ENCODE measurements around the gene VAV2. TPM values are rescaled to one million over a fixed set of nuclear protein-coding genes. Genes with fewer than 3 reads are reported as not detected.

VAV2 gene
- polyA plus RNA-seq, 1 of the 3 experiments (the other 2 are of a cell fraction) = 14.9 TPM

DNA sequence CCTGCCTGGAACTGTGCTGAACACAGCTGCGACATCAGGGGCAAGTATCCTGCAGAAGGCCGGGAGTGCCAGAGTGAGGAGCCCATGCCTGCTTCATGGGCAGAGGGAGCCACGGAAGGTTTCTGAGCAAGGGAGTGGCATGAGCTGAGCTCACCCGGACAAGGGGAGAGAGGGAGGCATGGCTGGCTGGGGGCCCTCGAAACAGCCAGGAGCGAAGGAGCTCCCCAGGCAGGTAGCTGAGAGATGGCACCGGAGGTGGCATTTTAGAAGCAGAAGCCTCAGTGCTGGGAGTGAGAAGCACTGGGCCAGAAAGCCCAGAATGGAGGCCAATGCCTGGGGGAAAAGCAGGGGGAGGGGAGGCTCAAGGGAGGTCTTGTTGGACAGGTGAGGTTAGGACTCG lies 197.1 kb downstream of the VAV2 start:
- Histone ChIP-seq H3K79me2 (ENCODE audit: insufficient read depth) (no peaks in the 10 kb centered on the region), H3K4me3 (ENCODE audit: low read depth in 2 of 2, low read length in 1 of 2) (no peak overlapping the region), H3K4me2 (no peak overlapping the region), H3K9me3 (no peaks in the 10 kb centered on the region), H3K9ac (no peak overlapping the region), H3K36me3 (replicated peaks in 1 of 2; ENCODE audit: control insufficient read depth in 1 of 2, insufficient read depth in 2 of 2, low read length in 1 of 2) (peaks cover 0 to 24% of the 10 kb centered on the region in 2 experiments), H3K27me3 (ENCODE audit: insufficient read depth) (no peaks in the 10 kb centered on the region), H3K9me2 (no peaks in the 10 kb centered on the region), H2AFZ (ENCODE audit: low read depth) (no peak overlapping the region), H3K27ac (ENCODE audit: low read depth in 2 of 2, low read length in 1 of 2) (no peak overlapping the region), H3K4me1 (ENCODE audit: control insufficient read depth in 1 of 2, insufficient read depth in 2 of 2, low read depth in 1 of 2, low read length in 1 of 2) (peaks cover 0 to 7% of the 10 kb centered on the region in 2 experiments; a peak in 1 of 4 replicates), H3F3A (replicated peaks; ENCODE audit: insufficient read depth) (no peaks in the 10 kb centered on the region), H4K20me1 (ENCODE audit: insufficient read depth) (no peaks in the 10 kb centered on the region)
- WGBS (ENCODE audit: low lambda C conversion rate) = 82% methylated on average over 6 of the region's 8 CpGs
- DNase-seq = no peak
- ChIA-PET POLR2A (no interaction called here), CTCF (interaction anchor here (1.1 to 16.1 kb wide), 10 partner anchors 13 to 198 kb away, joined by 3 to 236 read pairs (median 7); partner anchors contain the start of gene VAV2)
- TF ChIP-seq GATA2 (CRISPR knock-in tag; IDR thresholded peaks at IDR 0.05) (no peak), RAD21 (IDR thresholded peaks at IDR 0.05; ENCODE audit: low read length) (no peak)

DNA sequence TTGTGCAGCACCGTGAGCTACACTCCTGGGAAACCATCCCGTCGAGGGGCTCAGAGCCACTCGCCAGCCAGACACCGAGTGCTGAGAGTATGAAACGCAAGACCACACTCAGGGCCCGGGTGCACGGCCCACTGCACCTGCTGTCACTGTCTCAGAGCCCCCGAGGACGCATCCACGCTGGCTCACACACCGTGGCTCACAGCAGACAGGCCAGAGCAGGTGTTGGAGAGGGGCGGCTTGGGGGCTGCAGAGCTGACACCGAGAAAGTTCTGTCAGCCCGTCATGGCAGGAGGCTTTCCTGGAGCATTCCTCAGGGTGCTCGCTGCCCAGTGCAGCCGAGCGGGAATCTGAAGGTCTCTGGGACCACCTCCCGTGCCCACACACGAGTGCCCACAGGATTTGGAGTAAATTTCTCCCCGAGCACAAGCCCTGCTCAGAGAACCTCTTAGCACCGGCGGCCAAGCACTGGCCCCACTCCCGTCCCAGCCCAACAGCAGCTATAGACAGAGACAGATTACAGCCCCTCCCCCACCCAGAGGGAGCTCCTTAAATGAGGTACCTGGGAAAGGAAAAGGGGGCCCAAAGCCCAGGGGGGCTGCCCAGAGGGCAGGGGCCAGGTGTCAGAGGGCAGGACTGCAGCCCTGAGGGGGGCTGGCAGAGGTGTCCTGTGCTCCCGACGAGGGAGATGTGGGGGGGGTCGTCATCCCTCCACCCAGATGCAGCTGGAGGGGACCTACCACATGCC lies 197.9 kb downstream of the VAV2 start:
- POLR2A ChIA-PET = no interaction called here

More for the DNA sequence above, 197.9 kb downstream of the VAV2 start:
- H3F3A ChIP-seq (replicated peaks; ENCODE audit: insufficient read depth) = no peaks in the 10 kb centered on the region
- no peaks in the 10 kb centered on the region for H3K9me3 ChIP-seq
- H3K27me3 ChIP-seq (ENCODE audit: insufficient read depth) = no peaks in the 10 kb centered on the region
- 94% methylated on average over 13 of the region's 27 CpGs for WGBS (ENCODE audit: low lambda C conversion rate)
- no peak for DNase-seq
- CTCF ChIA-PET = interaction anchor here (0.6 to 16.1 kb wide), 35 partner anchors 9 to 226 kb away, joined by 3 to 236 read pairs (median 5); partner anchors contain the start of gene VAV2
- no peaks in the 10 kb centered on the region for H4K20me1 ChIP-seq (ENCODE audit: insufficient read depth)
- no peaks in the 10 kb centered on the region for H3K79me2 ChIP-seq (ENCODE audit: insufficient read depth)
- H3K9ac ChIP-seq = no peak overlapping the region
- H3K36me3 ChIP-seq (replicated peaks in 1 of 2; ENCODE audit: control insufficient read depth in 1 of 2, insufficient read depth in 2 of 2, low read length in 1 of 2) = peaks cover 0 to 27% of the 10 kb centered on the region in 2 experiments
- no peak overlapping the region for H3K4me2 ChIP-seq
- no peak overlapping the region for H3K27ac ChIP-seq (ENCODE audit: low read depth in 2 of 2, low read length in 1 of 2)
- H3K9me2 ChIP-seq = no peaks in the 10 kb centered on the region
- H2AFZ ChIP-seq (ENCODE audit: low read depth) = no peak overlapping the region
- TF ChIP-seq, protein P1, sequence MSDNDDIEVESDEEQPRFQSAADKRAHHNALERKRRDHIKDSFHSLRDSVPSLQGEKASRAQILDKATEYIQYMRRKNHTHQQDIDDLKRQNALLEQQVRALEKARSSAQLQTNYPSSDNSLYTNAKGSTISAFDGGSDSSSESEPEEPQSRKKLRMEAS (IDR thresholded peaks at IDR 0.05; ENCODE audit: low read depth) = no peak
- TF ChIP-seq CHD2 (IDR thresholded peaks at IDR 0.05; ENCODE audit: low read length, partially characterized antibody) = no peak
- TF ChIP-seq EZH2phosphoT487 (IDR thresholded peaks at IDR 0.05; ENCODE audit: borderline replicate concordance, low read depth) = no peak
- TF ChIP-seq FOXM1 (IDR thresholded peaks at IDR 0.05; ENCODE audit: low read depth) = no peak
- TF ChIP-seq NRF1 (IDR thresholded peaks at IDR 0.05; ENCODE audit: low read depth, low read length) = no peak
- TF ChIP-seq IRF3 (IDR thresholded peaks at IDR 0.05; ENCODE audit: low read depth, low read length) = no peak
- no peak for TF ChIP-seq TEAD4 (IDR thresholded peaks at IDR 0.05; ENCODE audit: borderline replicate concordance, insufficient read depth)
- no peak for TF ChIP-seq ELF1 (IDR thresholded peaks at IDR 0.05)
- TF ChIP-seq, protein P2, sequence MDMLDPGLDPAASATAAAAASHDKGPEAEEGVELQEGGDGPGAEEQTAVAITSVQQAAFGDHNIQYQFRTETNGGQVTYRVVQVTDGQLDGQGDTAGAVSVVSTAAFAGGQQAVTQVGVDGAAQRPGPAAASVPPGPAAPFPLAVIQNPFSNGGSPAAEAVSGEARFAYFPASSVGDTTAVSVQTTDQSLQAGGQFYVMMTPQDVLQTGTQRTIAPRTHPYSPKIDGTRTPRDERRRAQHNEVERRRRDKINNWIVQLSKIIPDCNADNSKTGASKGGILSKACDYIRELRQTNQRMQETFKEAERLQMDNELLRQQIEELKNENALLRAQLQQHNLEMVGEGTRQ (IDR thresholded peaks at IDR 0.05; ENCODE audit: borderline replicate concordance, low read depth, low read length) = no peak
- H3K4me3 ChIP-seq (ENCODE audit: low read depth in 2 of 2, low read length in 1 of 2) = no peak overlapping the region
- peaks cover 0 to 10% of the 10 kb centered on the region in 2 experiments; a peak in 1 of 4 replicates for H3K4me1 ChIP-seq (ENCODE audit: control insufficient read depth in 1 of 2, insufficient read depth in 2 of 2, low read depth in 1 of 2, low read length in 1 of 2)

Data from SK-N-SH (cell line).